Measurements from ENCODE around the gene BORCS6.

DNA sequence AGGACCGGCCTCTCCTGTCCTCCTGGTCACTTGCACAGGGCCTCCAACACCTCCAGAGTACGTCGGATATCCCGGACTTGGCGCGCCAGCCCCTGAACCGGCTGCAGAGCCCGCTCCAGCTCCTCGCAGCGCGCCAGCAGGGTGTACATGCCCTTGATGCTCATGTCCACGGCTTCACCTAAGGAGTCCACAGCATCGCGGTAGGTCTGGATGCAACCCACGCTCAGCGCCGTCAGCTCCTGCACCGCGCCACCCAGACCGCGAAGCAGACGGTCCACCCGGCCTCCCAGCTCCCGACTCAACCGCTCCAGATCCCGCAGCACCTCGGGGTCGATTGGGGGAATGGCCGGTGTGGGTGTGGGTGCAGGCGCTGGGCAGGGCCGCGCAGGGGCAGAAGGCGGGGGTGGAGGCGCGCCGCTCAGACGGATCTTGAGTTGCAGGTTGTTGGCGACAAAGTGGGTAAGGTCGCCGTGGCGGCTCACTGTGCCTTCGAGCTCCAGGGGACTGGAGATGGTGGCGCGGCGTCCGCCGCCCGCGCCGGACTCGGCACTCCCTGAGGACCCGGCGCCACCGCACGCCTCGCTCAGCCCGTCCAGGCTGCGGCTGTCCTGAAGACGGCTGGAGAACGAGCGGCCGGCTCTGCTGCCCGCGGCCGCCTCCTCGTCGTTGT, 804 bp downstream of the BORCS6 start:
- TF ChIP-seq POLR2A (IDR thresholded peaks at IDR 0.05; ENCODE audit: low read length) = no peak
- TF ChIP-seq GATA1 (IDR thresholded peaks at IDR 0.05; ENCODE audit: low read depth, low read length) = no peak

Data from erythroblast (primary cell).